PC-9 (cell line): Measurements from ENCODE around the gene KRT14.

Experiments used
- CTCF ChIP-seq: fragments of 200-600 bp; sonication (generic); conservative IDR thresholded peaks from 2 replicates; pipeline ENCODE4 v1.6.1; 2017; ENCODE audit warnings: mixed run types, antibody characterized with exemption, mild to moderate bottlenecking, moderate library complexity
- EZH2 ChIP-seq: fragments of 200-600 bp; sonication (generic); IDR thresholded peaks from 2 replicates; pipeline ENCODE4 v1.8.0; 2017; ENCODE audit warnings: antibody characterized with exemption, low read depth

- TF ChIP-seq EZH2 (no peak), CTCF (no peak)
Measured at GRCh38 chr17:41618341-41619035, 31.8 kb upstream of the KRT14 start.
